Fibroblast of skin of abdomen (primary cell): ENCODE results near the gene METAP1. TPM values are rescaled to one million over a fixed set of nuclear protein-coding genes. Genes with fewer than 3 reads are reported as not detected.
"Not testable (repeated sequence)": the region's sequence is repeated elsewhere in the genome, so short reads cannot be mapped to it uniquely, and the experiment has no call there.

Experiments used
- DNase-seq: peaks from one replicate; pipeline ENCODE4 v3.0.0-alpha.2; 2013
- polyA plus RNA-seq, 2 experiments: library from polyadenylated mRNA; unstranded; fragments of 120-200 nt; gene quantifications; one replicate each; pipeline ENCODE4 v1.2.1, GENCODE V29; 2013; ENCODE audit not compliant: insufficient read length in 2 of 2

The METAP1 gene
- 54.8 TPM for polyA plus RNA-seq (2013, experiment 1 of 2; ENCODE audit: insufficient read length)
- 57.5 TPM for polyA plus RNA-seq (2013, experiment 2 of 2; ENCODE audit: insufficient read length)

- DNase-seq: peak; percentile 96
Measured at GRCh38 chr4:98995183-98996055, at the start of gene METAP1. METAP1 (plus strand) TSS chr4:98995721; CDS start chr4:98995754, 33 bp downstream.

- no peak for DNase-seq
Measured at GRCh38 chr4:98946359-98946758, 49.2 kb upstream of the METAP1 start.

- no peak for DNase-seq
Measured at GRCh38 chr4:98950925-98951324, 44.6 kb upstream of the METAP1 start.

- DNase-seq: no peak
Measured at GRCh38 chr4:98951710-98952109, 43.8 kb upstream of the METAP1 start.

GRCh38 chr4:98955229-98955628, 40.3 kb upstream of the METAP1 start:
- no peak for DNase-seq

- DNase-seq: no peak
Measured at GRCh38 chr4:98958065-98958464, 37.5 kb upstream of the METAP1 start.

GRCh38 chr4:98959411-98959810, 36.1 kb upstream of the METAP1 start:
- no peak for DNase-seq

- DNase-seq: no peak
Measured at GRCh38 chr4:98961770-98962169, 33.8 kb upstream of the METAP1 start.

- DNase-seq: peak; percentile 1
Measured at GRCh38 chr4:98963538-98964433, 31.7 kb upstream of the METAP1 start.

- no peak for DNase-seq
Measured at GRCh38 chr4:98966926-98967325, 28.6 kb upstream of the METAP1 start.

GRCh38 chr4:98967786-98968329, 27.7 kb upstream of the METAP1 start:
- DNase-seq: no peak

- peak; percentile 9 for DNase-seq
Measured at GRCh38 chr4:98969878-98970785, 25.4 kb upstream of the METAP1 start.

GRCh38 chr4:98976716-98977115, 18.8 kb upstream of the METAP1 start:
- peak; percentile 78 for DNase-seq

- no peak for DNase-seq
Measured at GRCh38 chr4:98977557-98977956, 18.0 kb upstream of the METAP1 start.

- no peak for DNase-seq
Measured at GRCh38 chr4:98987720-98988119, 7.8 kb upstream of the METAP1 start.

- DNase-seq: not testable (repeated sequence)
Measured at GRCh38 chr4:98992835-98993234, 2.7 kb upstream of the METAP1 start.

- no peak for DNase-seq
Measured at GRCh38 chr4:98993419-98994071, 2.0 kb upstream of the METAP1 start.

GRCh38 chr4:98994474-98995182, 893 bp upstream of the METAP1 start:
- no peak for DNase-seq

- peak; percentile 12 for DNase-seq
Measured at GRCh38 chr4:98996056-98996764, 689 bp downstream of the METAP1 start.

- no peak for DNase-seq
Measured at GRCh38 chr4:98996765-98997068, 1.2 kb downstream of the METAP1 start.
